ENCODE data around the gene MPP1.
A peak's percentile ranks its signal among the peaks of the same experiment; 100 is the strongest.

The MPP1 gene

DNA sequence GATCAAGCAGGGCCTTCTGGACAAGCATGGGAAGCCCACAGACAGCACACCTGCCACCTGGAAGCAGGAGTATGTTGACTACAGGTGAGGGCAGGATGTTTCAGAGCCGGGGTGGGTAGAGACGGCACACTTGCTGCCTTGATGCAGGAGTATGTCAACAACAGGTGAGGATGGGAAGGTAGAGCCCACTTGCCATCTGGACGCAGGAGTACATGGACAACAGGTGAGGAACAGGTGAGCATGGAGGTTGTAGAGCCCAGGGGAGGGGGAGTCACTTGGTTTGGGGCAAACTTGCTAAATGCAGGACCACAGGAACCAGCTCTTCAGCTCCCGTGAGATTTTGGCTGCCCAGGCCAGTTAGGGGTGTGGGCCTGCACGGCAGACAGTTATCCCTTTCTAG lies 30.7 kb downstream of the MPP1 start:
- no peak for DNase-seq

DNA sequence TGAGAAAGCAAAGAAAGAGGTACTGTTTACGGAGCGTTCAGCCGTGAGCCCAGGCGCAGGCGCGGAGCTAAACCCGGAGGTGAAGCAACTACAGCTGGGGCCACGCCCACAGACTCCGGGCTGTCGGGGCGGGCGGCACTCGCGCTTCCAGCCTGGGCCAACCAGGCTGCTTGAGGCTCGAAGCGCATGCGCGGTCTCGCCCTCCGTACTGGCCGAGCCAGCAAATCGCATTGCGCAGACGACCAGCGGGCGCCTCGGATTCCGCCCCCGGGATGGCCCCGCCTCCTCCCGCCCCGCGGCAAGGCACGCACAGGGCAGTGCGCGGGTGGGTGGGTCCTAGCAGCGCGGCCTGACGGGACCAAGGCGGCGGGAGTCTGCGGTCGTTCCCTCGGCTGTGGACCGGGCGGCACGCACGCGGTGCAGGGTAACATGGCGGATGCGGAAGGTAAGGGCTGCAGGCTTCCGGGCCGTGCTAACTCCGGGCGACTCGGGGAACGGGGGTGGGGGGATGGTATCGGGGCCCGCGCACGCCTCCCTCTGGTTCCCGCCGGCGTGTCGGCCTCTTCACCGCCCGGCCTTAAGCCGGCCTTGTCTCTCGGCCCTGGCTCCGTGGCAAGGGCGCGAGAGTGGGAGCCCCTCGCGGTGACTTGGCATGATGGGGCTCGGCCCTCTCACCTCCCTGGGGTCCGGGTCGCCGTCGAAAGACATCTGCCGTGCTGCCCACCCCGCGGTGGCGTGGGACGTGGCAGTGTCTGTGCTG lies 42.6 kb downstream of the MPP1 start, which contains the start of gene DKC1:
TSS of gene DKC1 (plus strand) at position 328 of the 760 bp plus-strand sequence. CDS start at position 430, 102 bp downstream.
- DNase-seq: peak; percentile 95

DNA sequence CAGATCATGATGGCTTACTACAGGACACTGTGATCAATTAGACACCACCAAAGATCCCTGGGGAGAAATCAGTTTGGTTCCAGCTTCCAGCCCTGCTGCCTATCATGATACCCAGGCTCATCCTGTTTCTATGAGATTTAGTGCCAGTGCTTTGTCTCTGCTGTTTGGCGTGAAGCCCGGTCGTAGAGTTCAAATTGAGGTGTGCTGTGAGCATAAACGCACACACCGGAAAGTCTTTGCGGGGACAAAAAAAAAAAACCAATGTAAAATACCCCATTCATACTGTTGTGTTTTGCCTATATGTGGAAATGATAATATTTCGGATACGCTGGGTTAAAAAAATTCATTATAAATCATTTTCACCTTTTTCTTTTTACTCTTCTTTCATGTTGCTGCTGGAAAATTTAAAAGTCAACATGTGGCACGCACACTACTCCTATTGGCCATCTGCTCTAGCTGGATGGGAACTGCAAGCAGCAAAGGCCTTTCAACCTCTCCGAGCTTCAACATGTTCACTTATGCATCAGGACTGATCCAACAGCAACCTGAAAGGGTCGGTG lies 43.2 kb downstream of the MPP1 start:
- no peak for DNase-seq

DNA sequence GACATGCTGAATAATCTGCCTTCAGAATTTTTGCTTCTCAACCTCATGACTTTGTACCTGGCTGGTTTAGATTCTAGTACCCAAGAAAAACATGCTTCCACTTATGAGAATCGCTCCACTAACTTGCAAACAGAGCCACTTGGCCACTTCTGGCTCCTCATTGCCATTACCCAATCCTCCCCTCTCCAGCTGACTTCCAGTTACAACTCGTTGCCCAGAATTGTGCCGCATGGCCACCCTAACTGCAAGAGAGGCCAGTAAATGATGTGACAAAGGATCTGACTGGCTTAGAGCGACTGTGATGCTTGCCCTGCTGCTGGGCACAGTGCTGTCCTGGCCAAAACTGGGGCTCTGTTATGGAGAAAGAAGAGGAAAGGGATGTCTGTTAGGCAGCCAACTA lies 46.6 kb downstream of the MPP1 start:
- no peak for DNase-seq

DNA sequence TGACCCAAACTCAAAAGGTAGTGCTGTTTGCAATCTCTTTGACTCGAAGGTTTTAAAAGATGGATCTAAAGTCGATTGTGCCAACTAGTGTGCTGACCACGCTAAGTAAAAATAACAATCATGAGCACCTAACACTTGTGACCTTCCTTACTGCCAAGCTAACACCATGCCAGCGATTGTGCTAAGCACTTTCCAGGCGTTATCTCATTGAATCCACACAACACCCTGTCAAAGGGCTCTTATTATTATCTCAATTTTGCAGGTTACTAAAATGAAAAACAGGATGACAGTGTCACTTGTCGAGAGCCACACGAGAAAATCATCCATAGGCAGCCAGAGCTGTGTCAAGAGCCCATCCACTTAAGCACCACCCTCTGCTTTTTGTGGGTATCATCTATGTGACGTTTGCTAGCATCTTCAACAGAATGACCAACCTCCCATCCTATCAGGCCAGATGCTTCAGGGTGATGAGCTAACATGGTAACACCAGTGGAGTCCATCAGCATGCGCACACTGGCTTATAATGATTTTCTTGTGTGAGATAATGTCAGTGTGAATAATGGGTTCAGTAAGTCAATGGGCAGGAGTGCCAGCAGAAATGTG lies 53.5 kb downstream of the MPP1 start:
- DNase-seq: no peak

DNA sequence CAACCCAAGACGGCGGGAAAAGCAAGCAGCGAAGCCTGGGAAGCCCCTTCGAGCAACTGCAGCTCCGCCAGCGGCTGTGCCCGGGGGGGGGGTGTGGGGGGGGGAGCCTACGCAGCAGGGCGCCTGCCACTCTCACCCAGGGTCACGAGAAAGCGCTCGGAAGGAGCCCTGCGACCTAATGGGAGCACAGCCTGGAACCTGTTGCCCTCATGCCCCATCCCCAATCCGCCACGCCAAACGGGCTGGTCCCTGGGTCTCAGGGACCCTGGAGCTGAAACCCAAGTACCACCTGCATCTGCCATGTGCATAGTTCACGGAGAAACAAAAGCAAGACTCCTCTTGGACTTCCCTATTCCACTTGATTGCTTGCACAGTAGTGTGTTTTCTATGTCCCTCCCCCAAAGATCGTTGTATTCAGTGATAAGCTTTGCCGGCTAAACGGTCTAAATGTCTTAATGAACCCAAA lies 54.0 kb downstream of the MPP1 start:
- no peak for DNase-seq

DNA sequence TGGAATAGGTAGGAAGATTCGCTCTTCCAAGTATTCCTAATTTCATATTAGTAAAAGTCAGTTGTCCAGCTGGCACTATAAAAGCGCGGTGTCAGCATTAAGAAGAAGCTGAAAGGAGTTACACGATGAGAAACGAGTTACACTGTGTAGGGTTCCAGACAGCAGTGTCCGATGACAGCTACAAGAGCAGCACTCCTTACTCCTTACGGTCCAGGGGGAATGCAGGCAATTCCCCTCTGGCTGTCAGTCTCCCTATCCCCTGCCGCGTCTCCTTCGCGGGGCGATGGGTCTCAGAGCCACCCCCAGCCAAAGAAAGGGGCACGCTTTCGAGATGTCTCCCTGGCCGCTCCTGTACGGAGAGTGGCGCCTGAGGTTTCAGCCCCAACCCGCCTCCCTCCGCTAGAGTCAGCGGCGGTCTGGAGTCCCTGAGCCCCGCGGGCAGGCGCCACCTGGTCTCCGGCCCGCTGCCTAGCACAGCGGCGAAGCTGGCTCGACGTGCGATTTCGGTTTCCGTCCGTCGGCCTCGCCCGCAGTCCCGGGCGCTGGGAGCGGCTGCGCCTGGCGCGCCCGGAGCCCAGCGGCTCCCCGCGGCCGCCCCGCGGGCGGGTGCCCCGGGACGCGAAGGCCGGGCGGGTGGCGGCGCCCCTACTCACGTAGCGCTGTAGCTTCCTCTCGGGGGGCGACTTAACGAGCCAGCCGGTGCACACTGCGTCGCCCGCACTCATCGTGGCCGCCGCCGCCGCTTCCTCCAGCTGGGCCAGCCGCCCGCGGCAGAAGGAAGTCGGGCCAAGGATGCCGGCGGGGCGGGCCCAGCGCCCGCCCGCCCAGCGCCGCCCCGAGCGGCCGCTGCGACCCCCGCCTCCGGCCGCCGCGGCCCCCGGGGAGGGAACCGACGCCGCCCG lies 54.7 kb downstream of the MPP1 start, which contains the start of gene GAB3:
TSS of gene GAB3 (minus strand) at position 777 of the 902 bp plus-strand sequence. CDS start at position 725, 52 bp downstream.
- peak; percentile 51 for DNase-seq

DNA sequence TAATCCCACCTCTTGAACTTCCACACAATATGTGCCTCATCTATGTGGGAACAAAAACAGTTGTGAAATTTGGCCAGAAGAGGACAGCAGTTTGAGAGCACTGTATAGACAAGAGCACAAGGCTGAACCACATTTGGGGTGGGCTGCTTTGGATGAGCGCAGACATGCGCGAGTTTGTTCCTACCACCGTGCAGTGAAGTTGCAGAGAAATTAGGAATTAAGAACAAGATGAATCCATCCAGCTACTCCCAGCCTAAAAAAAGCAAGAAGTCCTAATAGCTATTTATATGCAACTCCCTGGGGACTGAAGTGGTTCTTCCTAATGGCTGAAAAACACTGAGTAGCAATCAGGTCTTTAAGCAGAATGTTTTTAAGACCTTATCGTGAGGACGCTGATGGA lies 55.4 kb downstream of the MPP1 start:
- no peak for DNase-seq

DNA sequence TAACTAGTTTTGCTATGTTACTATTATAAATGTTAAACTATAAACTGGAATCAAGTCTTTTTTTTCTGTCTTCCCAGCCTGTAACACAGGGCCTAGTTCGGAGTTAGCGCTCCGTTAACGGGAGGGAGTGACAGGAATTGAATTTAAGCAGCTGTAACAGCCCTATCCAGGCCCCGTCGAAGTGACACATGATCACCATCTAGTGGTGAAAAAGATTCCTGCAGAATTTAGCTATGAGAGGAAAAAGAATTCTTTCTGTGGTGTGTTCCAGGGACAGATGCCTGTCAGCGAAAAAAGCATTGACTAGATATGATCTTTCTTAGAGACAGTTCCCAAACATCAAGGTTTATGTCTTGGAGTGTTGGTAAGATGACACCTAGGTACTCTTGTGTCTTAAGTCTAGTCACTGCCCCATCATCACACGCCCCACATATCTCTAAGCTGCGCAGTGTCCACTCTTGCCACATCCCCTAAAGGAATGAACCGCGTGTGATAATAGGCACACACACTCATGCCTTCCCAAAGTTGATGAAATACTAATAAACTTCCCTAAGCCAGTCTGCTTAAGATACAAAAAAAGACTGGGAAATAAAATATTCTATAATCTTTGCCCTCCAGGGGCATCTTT lies 56.5 kb downstream of the MPP1 start:
- peak; percentile 83 for DNase-seq

DNA sequence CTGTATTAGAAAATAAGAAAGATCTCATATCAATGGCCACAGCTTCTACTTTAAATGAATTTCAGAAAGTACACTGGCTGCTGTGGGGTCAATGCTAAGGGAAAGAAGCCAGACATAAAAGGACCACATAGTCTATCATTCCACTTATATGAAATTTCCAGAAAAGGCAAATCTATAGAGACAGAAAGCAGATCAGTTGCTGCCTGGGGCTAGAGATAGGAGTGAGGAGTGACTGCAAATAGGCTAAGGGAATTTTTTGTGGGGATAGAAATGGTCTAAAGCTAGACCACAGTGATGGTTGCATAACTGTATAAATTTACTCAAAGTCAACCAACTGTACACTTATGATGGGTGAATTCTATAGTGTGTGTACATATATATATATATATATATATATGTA lies 62.7 kb downstream of the MPP1 start:
- DNase-seq: no peak

DNA sequence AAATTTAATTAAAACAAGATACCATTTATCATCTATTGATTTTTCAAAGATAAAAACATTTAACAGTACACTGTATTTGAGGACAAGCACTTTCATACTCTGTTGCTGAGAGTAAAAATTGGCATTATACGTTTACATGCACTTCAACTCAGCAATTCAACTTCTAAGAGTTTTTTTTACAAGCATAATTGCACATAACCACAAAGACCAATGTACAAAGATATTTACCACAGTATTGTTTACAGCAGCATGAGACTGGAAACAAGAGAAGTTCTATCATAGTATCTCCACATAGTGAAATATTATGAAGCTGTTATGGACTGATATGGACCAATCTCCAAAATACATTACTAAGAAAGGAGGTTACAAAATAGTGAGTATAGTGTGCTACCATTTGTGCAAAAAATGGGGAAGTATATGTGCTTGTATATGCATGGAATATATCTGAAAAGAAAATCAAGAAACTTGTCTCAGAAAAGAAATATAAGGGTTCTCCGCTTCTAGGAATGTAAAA lies 65.3 kb downstream of the MPP1 start:
- no peak for DNase-seq

DNA sequence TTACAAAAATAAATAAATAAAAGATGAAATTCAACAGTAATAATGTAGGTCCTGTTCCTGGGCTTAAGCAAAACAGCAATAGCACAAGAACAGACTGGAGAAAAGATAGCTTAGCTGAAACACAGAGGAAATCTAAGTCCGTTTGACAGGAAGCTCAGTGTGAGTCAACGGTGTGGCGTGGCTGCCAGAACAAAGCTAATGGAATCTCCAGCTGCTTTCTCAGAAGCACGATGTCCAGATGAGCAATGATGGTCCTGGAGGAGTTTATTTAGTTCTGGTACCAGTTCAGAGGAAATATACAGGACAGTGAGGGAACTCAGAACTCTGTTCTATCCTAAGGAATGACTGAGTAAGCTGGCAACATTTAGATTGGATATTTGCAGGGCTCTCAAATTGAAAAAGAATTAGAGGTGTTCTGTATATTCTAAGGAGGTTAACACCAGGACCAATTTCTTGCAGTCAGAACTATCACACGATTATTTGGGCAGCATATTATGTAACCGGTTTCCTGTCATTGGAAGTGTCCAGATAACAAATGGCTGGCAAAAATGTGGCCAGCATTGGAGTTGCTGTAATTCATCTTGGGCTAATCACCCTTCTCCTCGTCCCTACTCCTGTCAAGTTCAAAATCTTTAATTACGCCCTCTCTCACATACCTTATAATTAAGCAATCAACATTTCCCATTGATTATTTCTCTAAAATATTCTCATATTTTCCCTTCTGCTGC lies 67.1 kb downstream of the MPP1 start:
- peak; percentile 41 for DNase-seq

DNA sequence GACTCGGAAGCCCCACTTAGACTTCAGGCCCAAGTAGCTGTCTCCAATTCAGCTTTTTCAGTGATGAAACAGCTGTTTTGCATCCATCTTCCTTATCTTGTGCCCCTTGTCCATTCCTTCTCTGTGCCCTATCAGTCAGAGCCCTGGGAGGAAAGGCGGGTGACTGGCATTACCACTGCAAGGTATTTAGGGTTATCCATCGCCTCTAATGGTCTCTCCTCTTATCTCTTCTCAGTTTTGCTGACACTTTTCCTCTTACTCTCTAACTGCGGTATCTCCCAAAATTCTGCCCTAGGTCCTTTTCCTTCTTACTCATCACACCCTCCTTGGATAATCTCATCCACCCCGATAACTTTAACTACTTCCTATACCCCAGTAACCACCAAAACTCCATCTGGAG lies 68.1 kb downstream of the MPP1 start:
- DNase-seq: no peak

DNA sequence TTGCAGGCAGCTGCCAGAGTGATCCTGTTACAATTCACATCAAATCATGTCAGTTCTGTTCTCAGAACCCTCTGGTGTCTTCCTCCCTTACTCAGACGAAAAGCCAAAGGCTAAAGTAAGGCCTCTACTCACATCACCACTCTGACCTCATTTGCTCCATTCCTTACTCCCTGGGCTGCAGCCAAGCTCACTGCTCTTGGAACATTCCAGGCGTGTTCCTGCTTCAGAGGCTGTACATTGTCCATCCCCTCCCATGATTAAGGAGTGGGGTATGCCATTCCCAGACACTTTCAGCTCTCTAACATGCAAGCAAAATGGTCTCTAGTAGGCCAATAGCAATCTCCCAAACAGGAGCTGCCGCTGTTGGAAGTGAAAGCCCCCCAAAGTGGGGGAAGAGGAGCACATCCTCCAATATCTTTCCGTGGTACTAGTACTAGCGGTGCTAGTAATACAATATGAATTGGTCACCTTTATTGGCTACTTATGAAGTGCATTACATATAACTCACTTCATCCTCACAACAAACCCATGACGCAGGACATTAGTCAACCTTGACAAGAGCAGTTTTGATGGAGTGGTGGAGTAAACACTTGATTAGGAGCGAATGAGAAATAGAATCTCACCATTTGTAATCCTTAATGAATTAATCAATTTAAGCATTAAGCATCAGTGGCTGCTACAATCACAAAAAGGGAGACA lies 69.4 kb downstream of the MPP1 start:
- DNase-seq: no peak

DNA sequence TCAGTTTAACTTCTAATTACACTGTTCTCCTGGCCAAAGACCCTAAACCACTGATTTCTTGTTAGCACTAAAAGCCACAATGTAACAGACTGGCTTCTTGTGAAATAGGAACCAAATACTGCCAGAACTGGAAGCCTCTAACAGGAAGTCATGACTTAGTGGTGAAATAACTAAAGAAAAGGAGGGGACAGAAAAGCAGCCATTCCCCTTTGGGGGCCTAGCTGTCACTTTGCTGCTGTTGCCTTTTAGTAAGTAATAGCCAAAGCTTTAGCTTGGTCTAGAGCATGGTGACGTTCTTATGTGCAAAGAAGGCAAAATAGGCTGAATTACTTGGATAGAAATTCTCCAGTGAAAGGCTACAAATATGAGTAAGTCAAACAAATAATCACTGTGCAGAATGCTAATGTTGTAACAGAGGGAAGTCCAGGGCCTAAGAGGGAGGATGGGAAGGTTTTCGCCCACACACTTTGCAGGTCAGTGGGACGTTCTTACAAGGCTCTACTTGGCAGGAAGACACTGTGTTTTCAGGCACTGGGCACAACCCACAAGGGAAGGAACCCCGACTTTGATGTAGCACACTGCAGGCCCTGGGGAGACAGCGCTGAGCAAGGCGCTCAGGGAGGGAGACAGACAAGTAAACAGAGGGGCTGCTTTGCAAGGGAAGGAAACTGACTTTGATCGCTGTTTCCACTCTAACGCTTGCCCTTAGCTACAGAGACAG lies 71.1 kb downstream of the MPP1 start:
- peak; percentile 60 for DNase-seq

DNA sequence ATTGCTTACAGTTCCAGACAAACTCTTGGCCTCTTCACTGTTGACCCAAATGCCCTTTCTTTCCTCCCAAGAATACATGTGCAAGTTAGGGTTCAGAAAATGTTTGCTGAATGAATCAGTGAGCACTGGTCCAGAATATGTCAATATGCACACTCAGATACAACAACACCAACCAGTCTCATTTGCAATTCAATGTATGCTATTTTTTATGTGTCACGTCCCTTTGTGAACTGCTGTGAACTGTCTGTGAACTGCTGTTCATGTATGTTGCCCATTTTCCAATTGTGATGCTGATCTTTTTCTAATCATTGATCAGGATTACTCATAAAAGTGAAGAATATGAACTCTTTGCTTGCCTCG lies 72.2 kb downstream of the MPP1 start:
- DNase-seq: no peak

DNA sequence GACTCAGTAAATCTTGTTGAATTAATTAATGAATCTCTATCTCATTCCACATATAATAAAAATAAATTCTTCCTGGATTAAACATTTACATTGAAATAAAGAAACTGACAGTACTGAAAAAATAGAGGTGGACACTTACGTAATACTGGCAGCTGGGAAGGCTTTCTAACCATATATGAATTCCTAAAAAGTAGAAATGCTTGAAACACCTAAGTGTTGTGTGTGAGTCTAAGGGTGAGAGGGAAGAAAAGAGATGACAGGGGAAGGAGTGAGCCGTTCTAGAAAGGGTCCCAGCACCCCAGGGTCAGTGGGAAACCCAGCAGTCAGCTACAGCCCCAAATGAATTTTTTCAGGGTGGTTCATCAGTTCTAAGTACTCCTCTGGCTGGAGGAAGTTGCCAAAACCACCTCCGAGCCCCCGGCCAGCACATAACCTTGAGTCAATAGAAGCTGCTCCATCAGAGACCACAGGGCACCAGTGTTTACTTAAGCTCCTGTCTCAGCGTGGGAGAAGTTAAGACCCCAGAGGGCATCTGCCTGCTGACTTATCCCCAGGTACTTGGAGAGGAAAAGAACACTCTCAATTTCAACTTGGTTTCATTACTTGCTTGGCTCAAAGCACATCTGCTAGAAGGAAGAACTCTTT lies 72.7 kb downstream of the MPP1 start:
- no peak for DNase-seq

DNA sequence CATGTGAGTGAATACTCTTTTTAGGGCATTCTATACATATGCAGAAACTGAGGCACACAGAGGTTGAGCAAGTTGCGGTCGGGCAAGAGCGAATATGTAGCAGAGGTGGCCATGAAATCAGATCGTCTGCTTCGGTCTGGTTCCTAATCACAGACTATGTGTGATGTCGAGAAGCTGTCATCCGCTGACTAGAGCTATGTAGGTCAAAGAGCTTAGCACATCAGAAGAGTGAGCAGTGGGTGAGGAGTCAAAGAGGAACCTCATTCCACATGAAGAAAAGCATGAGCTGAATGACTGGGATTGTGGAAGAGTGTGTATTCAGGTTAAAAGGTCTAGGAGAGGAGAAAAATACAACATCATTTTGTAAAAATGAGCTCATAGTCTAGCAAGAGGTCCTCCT lies 73.4 kb downstream of the MPP1 start:
- peak; percentile 50 for DNase-seq

DNA sequence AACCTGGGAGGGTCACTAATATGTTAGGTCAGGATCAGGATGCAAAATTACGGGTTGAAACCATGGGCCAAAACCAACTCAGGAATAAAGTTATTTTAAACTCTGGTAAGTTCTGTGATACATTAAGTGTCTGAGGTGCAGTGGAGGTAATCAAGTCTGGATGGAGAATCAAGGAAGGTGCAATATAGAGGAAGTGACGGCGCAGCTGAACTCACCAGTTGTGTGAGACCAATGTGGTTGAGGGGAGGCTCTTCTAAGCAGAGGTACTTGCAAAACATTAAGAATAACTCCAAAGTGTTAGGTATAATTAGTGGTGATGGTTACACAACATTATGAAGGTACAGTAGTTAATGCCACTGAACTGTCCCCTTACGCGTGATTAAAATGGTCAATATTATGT lies 74.1 kb downstream of the MPP1 start:
- peak; percentile 53 for DNase-seq
